Measurements from ENCODE around the gene NSMCE1. TPM values are rescaled to one million over a fixed set of nuclear protein-coding genes. Genes with fewer than 3 reads are reported as not detected.

NSMCE1 gene
- total RNA-seq, 6 experiments from 2014 or later, result 23.7 to 42.3 (median 33.1) TPM

GRCh38 chr16:27199736-27200135 is 68.8 kb downstream of the NSMCE1 start:
- no peak for DNase-seq
- no peak for TF ChIP-seq POLR2A (IDR thresholded peaks at IDR 0.05)
- TF ChIP-seq CTCF (IDR thresholded peaks at IDR 0.05), result no peak
- H3K36me3 ChIP-seq, result no peaks in the 10 kb centered on the region
- no peak overlapping the region for H3K4me3 ChIP-seq
- H3K27ac ChIP-seq, result no peak overlapping the region
- H3K9me3 ChIP-seq, result no peaks in the 10 kb centered on the region
- H3K27me3 ChIP-seq, result no peaks in the 10 kb centered on the region
- 29% methylated on average over 1 of the region's 1 CpG for WGBS (ENCODE audit: insufficient coverage, low coverage, low lambda C conversion rate, missing lambda C conversion rate)
- ATAC-seq, result no peak
- H3K4me1 ChIP-seq, result peaks cover 0 to 9% (median 2%) of the 10 kb centered on the region in 4 donors
- intact Hi-C loops (cut with DNase I), result no loop called here

DNA sequence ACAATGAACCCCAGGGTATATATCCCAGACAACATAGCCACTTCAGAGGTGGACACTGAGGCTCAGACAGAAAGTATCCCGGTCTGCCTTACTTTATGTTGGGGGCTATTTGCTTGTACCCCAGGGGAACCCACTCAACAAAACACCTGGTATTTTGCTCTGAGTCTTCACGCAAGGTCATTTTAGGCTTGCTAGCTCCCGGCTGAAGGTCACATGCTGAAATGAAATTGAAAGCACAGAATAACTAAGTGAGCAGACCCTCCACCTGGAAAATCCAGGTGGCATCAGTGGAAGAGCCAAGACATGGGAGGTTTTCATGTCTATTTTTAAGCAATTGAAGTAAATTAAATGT is 69.4 kb downstream of the NSMCE1 start:
- DNase-seq, result no peak
- 83% methylated on average over 3 of the region's 3 CpGs for WGBS (ENCODE audit: insufficient coverage, low coverage, low lambda C conversion rate, missing lambda C conversion rate)
- no peak for TF ChIP-seq CTCF (IDR thresholded peaks at IDR 0.05)
- no peak for TF ChIP-seq POLR2A (IDR thresholded peaks at IDR 0.05)
- Histone ChIP-seq H3K4me3 (no peak overlapping the region), H3K27ac (no peak overlapping the region), H3K27me3 (no peaks in the 10 kb centered on the region), H3K9me3 (no peaks in the 10 kb centered on the region), H3K4me1 (peaks cover 0 to 4% (median 2%) of the 10 kb centered on the region in 4 donors), H3K36me3 (no peaks in the 10 kb centered on the region)
- intact Hi-C loops (cut with DNase I), result no loop called here
- no peak for ATAC-seq

GRCh38 chr16:27198451-27199234 is 69.9 kb downstream of the NSMCE1 start:
- Histone ChIP-seq H3K4me1 (peaks cover 0 to 4% (median 2%) of the 10 kb centered on the region in 4 donors), H3K9me3 (no peaks in the 10 kb centered on the region), H3K36me3 (no peaks in the 10 kb centered on the region), H3K27ac (no peak overlapping the region), H3K27me3 (no peaks in the 10 kb centered on the region), H3K4me3 (no peak overlapping the region)
- no peak for DNase-seq
- no peak for TF ChIP-seq POLR2A (IDR thresholded peaks at IDR 0.05)
- TF ChIP-seq CTCF (IDR thresholded peaks at IDR 0.05), result no peak
- WGBS (ENCODE audit: insufficient coverage, low coverage, low lambda C conversion rate, missing lambda C conversion rate), result 91% methylated on average over 6 of the region's 12 CpGs
- intact Hi-C loops (cut with DNase I), result no loop called here
- ATAC-seq, result no peak

DNA sequence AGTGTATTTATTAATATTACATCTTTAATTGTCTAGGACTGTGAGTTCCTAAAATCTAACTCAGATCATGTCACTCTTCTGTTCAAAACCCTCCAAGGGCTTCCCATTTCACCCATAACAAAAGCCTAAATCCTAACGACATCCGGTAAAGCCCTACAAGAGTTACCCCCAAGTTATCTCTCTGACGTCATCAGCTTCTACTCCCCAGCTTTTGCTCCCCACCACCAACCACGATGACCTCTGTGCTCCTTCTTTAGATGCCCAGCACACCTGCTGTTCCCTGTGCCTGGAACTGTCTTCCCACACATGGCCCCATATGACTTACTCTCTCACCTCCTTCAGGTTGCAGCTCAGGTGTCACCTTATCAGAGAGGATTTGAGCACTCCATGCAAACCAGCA is 71.6 kb downstream of the NSMCE1 start:
- intact Hi-C loops (cut with DNase I), result no loop called here
- Histone ChIP-seq H3K36me3 (no peaks in the 10 kb centered on the region), H3K27me3 (no peaks in the 10 kb centered on the region), H3K4me3 (no peak overlapping the region), H3K9me3 (no peaks in the 10 kb centered on the region), H3K27ac (no peak overlapping the region), H3K4me1 (no peaks in the 10 kb centered on the region)
- 66% methylated on average over 4 of the region's 4 CpGs for WGBS (ENCODE audit: insufficient coverage, low coverage, low lambda C conversion rate, missing lambda C conversion rate)
- DNase-seq, result no peak
- TF ChIP-seq POLR2A (IDR thresholded peaks at IDR 0.05) (no peak), CTCF (IDR thresholded peaks at IDR 0.05) (no peak)
- ATAC-seq, result no peak
